Dendritic cell treated with granulocyte-macrophage colony-stimulating factor and Interleukin-4, amounts not matched to agents 40 ng/mL and 50 ng/mL, for 4 days (primary cell): ENCODE measurements around the gene PARS2.
"Not testable (repeated sequence)": the region's sequence is repeated elsewhere in the genome, so short reads cannot be mapped to it uniquely, and the experiment has no call there.

Experiments
- H3K27ac Mint-ChIP-seq: one replicate; pipeline ENCODE4 v1.8.0; 2022; ENCODE audit warnings: mild to moderate bottlenecking, mixed read lengths
- H3K27me3 Mint-ChIP-seq: one replicate; pipeline ENCODE4 v1.8.0; 2022; ENCODE audit warnings: mild to moderate bottlenecking, mixed read lengths
- H3K36me3 Mint-ChIP-seq: one replicate; pipeline ENCODE4 v1.8.0; 2022; ENCODE audit warnings: low read depth, mixed read lengths
- H3K4me1 Mint-ChIP-seq: one replicate; pipeline ENCODE4 v1.8.0; 2022; ENCODE audit warnings: low read depth, mixed read lengths
- H3K4me3 Mint-ChIP-seq: one replicate; pipeline ENCODE4 v1.8.0; 2022; ENCODE audit warnings: mild to moderate bottlenecking, moderate library complexity, mixed read lengths
- H3K9me3 Mint-ChIP-seq: one replicate; pipeline ENCODE4 v1.8.0; 2022; ENCODE audit warnings: mixed read lengths
- intact Hi-C: fragments of 100-400 bp; cut with micrococcal nuclease; formaldehyde crosslinking; loops from one replicate; pipeline ENCODE4 v1.15.0; 2022

The PARS2 gene

GRCh38 chr1:54792686-54793282 lies 28.5 kb upstream of the PARS2 start:
- no peak overlapping the region for H3K4me3 Mint-ChIP-seq
- H3K36me3 Mint-ChIP-seq: no peaks in the 10 kb centered on the region
- no peak overlapping the region for H3K27ac Mint-ChIP-seq
- intact Hi-C loops: loop anchor here (5.0 kb wide), 1 partner anchor 120 kb away; no protein-coding TSS in a partner anchor
- no peaks in the 10 kb centered on the region for H3K9me3 Mint-ChIP-seq
- no peaks in the 10 kb centered on the region for H3K27me3 Mint-ChIP-seq
- peaks cover 6% of the 10 kb centered on the region for H3K4me1 Mint-ChIP-seq

GRCh38 chr1:54791880-54792522 lies 27.7 kb upstream of the PARS2 start:
- intact Hi-C loops: loop anchor here (5.0 kb wide), 1 partner anchor 120 kb away; no protein-coding TSS in a partner anchor
- H3K9me3 Mint-ChIP-seq: no peaks in the 10 kb centered on the region
- no peaks in the 10 kb centered on the region for H3K27me3 Mint-ChIP-seq
- no peak overlapping the region for H3K4me3 Mint-ChIP-seq
- peaks cover 6% of the 10 kb centered on the region for H3K4me1 Mint-ChIP-seq
- H3K27ac Mint-ChIP-seq: no peak overlapping the region
- no peaks in the 10 kb centered on the region for H3K36me3 Mint-ChIP-seq

GRCh38 chr1:54788459-54788858 lies 24.1 kb upstream of the PARS2 start:
- Mint-ChIP-seq H3K36me3 (no peaks in the 10 kb centered on the region), H3K4me1 (peaks cover 6% of the 10 kb centered on the region), H3K27ac (no peak overlapping the region), H3K9me3 (no peaks in the 10 kb centered on the region), H3K4me3 (no peak overlapping the region), H3K27me3 (no peaks in the 10 kb centered on the region)
- intact Hi-C loops: no loop called here

- intact Hi-C loops: no loop called here
- H3K4me3 Mint-ChIP-seq: no peak overlapping the region
- no peaks in the 10 kb centered on the region for H3K9me3 Mint-ChIP-seq
- H3K27ac Mint-ChIP-seq: no peak overlapping the region
- no peaks in the 10 kb centered on the region for H3K27me3 Mint-ChIP-seq
- no peaks in the 10 kb centered on the region for H3K36me3 Mint-ChIP-seq
- peaks cover 6% of the 10 kb centered on the region for H3K4me1 Mint-ChIP-seq
These were observed 23.3 kb upstream of the PARS2 start for GRCh38 chr1:54787604-54788003.

GRCh38 chr1:54786778-54787177 lies 22.5 kb upstream of the PARS2 start:
- H3K27ac Mint-ChIP-seq: no peak overlapping the region
- no peak overlapping the region for H3K4me3 Mint-ChIP-seq
- no peaks in the 10 kb centered on the region for H3K9me3 Mint-ChIP-seq
- H3K27me3 Mint-ChIP-seq: no peaks in the 10 kb centered on the region
- H3K4me1 Mint-ChIP-seq: peaks cover 6% of the 10 kb centered on the region
- H3K36me3 Mint-ChIP-seq: no peaks in the 10 kb centered on the region
- intact Hi-C loops: no loop called here

- Mint-ChIP-seq H3K4me1 (no peaks in the 10 kb centered on the region), H3K36me3 (no peaks in the 10 kb centered on the region), H3K27ac (no peak overlapping the region)
These were observed 19.7 kb upstream of the PARS2 start for GRCh38 chr1:54784066-54784465.

GRCh38 chr1:54782588-54782987 lies 18.3 kb upstream of the PARS2 start:
- H3K4me3 Mint-ChIP-seq: no peak overlapping the region
- no peaks in the 10 kb centered on the region for H3K27me3 Mint-ChIP-seq
- H3K4me1 Mint-ChIP-seq: no peaks in the 10 kb centered on the region
- H3K9me3 Mint-ChIP-seq: no peaks in the 10 kb centered on the region
- no peak overlapping the region for H3K27ac Mint-ChIP-seq
- intact Hi-C loops: no loop called here
- H3K36me3 Mint-ChIP-seq: no peaks in the 10 kb centered on the region

More at GRCh38 chr1:54784066-54784465, 19.7 kb upstream of the PARS2 start:
- Mint-ChIP-seq H3K27me3 (no peaks in the 10 kb centered on the region), H3K9me3 (no peaks in the 10 kb centered on the region), H3K4me3 (no peak overlapping the region)
- intact Hi-C loops: no loop called here

- Mint-ChIP-seq H3K27me3 (no peaks in the 10 kb centered on the region), H3K4me3 (no peak overlapping the region), H3K36me3 (no peaks in the 10 kb centered on the region), H3K4me1 (no peaks in the 10 kb centered on the region), H3K9me3 (no peaks in the 10 kb centered on the region), H3K27ac (no peak overlapping the region)
- intact Hi-C loops: no loop called here
These were observed 17.8 kb upstream of the PARS2 start for GRCh38 chr1:54782156-54782555.

GRCh38 chr1:54781023-54781723 lies 16.9 kb upstream of the PARS2 start:
- Mint-ChIP-seq H3K27ac (no peak overlapping the region), H3K4me3 (no peak overlapping the region), H3K27me3 (no peaks in the 10 kb centered on the region), H3K36me3 (no peaks in the 10 kb centered on the region), H3K9me3 (no peaks in the 10 kb centered on the region), H3K4me1 (no peaks in the 10 kb centered on the region)
- intact Hi-C loops: no loop called here

- no peaks in the 10 kb centered on the region for H3K4me1 Mint-ChIP-seq
- no peak overlapping the region for H3K4me3 Mint-ChIP-seq
- no peak overlapping the region for H3K27ac Mint-ChIP-seq
- no peaks in the 10 kb centered on the region for H3K27me3 Mint-ChIP-seq
- no peaks in the 10 kb centered on the region for H3K36me3 Mint-ChIP-seq
- intact Hi-C loops: no loop called here
- no peaks in the 10 kb centered on the region for H3K9me3 Mint-ChIP-seq
These were observed 13.1 kb upstream of the PARS2 start for GRCh38 chr1:54777431-54777830.

GRCh38 chr1:54777011-54777410 lies 12.7 kb upstream of the PARS2 start:
- no peaks in the 10 kb centered on the region for H3K4me1 Mint-ChIP-seq
- H3K27ac Mint-ChIP-seq: no peak overlapping the region
- intact Hi-C loops: no loop called here
- no peaks in the 10 kb centered on the region for H3K9me3 Mint-ChIP-seq
- no peak overlapping the region for H3K4me3 Mint-ChIP-seq
- H3K27me3 Mint-ChIP-seq: no peaks in the 10 kb centered on the region
- H3K36me3 Mint-ChIP-seq: no peaks in the 10 kb centered on the region

GRCh38 chr1:54775828-54776721 lies 11.8 kb upstream of the PARS2 start:
- H3K4me1 Mint-ChIP-seq, intact Hi-C loops, H3K27ac Mint-ChIP-seq, H3K4me3 Mint-ChIP-seq, H3K36me3 Mint-ChIP-seq, H3K27me3 Mint-ChIP-seq, H3K9me3 Mint-ChIP-seq: not testable (repeated sequence)

- Mint-ChIP-seq H3K27me3 (no peaks in the 10 kb centered on the region), H3K36me3 (no peaks in the 10 kb centered on the region), H3K27ac (no peak overlapping the region), H3K9me3 (no peaks in the 10 kb centered on the region), H3K4me3 (no peak overlapping the region), H3K4me1 (no peaks in the 10 kb centered on the region)
- intact Hi-C loops: no loop called here
These were observed 10.6 kb upstream of the PARS2 start for GRCh38 chr1:54774820-54775498.
